Subcutaneous adipose tissue (tissue), 4 donors: ENCODE data around the gene EIF6. TPM values are rescaled to one million over a fixed set of nuclear protein-coding genes. Genes with fewer than 3 reads are reported as not detected.

Source experiments
- CTCF ChIP-seq: fragments of 450-650 bp; IDR thresholded peaks from one replicate; pipeline ENCODE4 v1.5.1; 2016; ENCODE audit warnings: low read depth, mild to moderate bottlenecking, control low read depth, antibody characterized with exemption, moderate library complexity
- total RNA-seq, 4 donors: library from RNA; depleted of rRNA; stranded (reverse); fragments of >200 nt; gene quantifications; one replicate each; pipeline ENCODE4 v1.1.0, GENCODE V29; 2016

EIF6 gene
- total RNA-seq, 4 donors from 2014 or later: 50.1 to 75.5 (median 67.9) TPM

- TF ChIP-seq CTCF: no peak
Measured at GRCh38 chr20:35327074-35327976, 42.8 kb upstream of the EIF6 start.

- TF ChIP-seq CTCF: no peak
Measured at GRCh38 chr20:35326740-35327073, 42.1 kb upstream of the EIF6 start.

GRCh38 chr20:35326021-35326739 lies 41.6 kb upstream of the EIF6 start:
- TF ChIP-seq CTCF: no peak

- TF ChIP-seq CTCF: no peak
Measured at GRCh38 chr20:35325401-35325800, 40.8 kb upstream of the EIF6 start.

GRCh38 chr20:35320396-35321126 lies 36.0 kb upstream of the EIF6 start:
- no peak for TF ChIP-seq CTCF

GRCh38 chr20:35319871-35320197 lies 35.3 kb upstream of the EIF6 start:
- TF ChIP-seq CTCF: no peak
